HepG2 (cell line): Measurements from ENCODE around the gene CENPP.

Experiments used
- EP300 ChIP-seq, 3 experiments: sonication (generic) in 1 of 3; formaldehyde crosslinking in 1 of 3; IDR thresholded peaks; 2 replicates each; pipeline versions ENCODE4 v1.5.1 to v1.6.1; 2011 to 2020; ENCODE audit warnings: low read depth in 2 of 3, low read length in 2 of 3, borderline replicate concordance in 1 of 3, improper control_type of control experiment in 1 of 3, mild to moderate bottlenecking in 1 of 3, missing genetic modification reagents in 1 of 3, moderate library complexity in 1 of 3
- KLF9 ChIP-seq: IDR thresholded peaks from 2 replicates; pipeline ENCODE4 v1.6.1; 2016; ENCODE audit warnings: low read depth
- POLR2AphosphoS5 ChIP-seq: IDR thresholded peaks from 2 replicates; pipeline ENCODE4 v1.6.1; 2012; ENCODE audit warnings: low read depth, low read length
- TBP ChIP-seq: sonication (generic); formaldehyde crosslinking; IDR thresholded peaks from 2 replicates; pipeline ENCODE4 v1.5.0; 2020; ENCODE audit warnings: missing genetic modification reagents
- U2AF1 ChIP-seq: fragments of 200-400 bp; formaldehyde crosslinking; optimal IDR thresholded peaks from 2 replicates; pipeline ENCODE3; 2017; ENCODE audit warnings: mild to moderate bottlenecking, low read depth, low read length
- YY1 ChIP-seq: IDR thresholded peaks from 2 replicates; pipeline ENCODE4 v1.6.1; 2011; ENCODE audit warnings: low read length, low read depth, moderate library complexity, mild to moderate bottlenecking; ENCODE audit not compliant: insufficient read depth, insufficient replicate concordance
- ZNF232 ChIP-seq: sonication (generic); formaldehyde crosslinking; IDR thresholded peaks from 2 replicates; pipeline ENCODE4 v1.4.0; 2020; ENCODE audit warnings: missing genetic modification reagents, borderline replicate concordance
- ZNF496 ChIP-seq: sonication (generic); formaldehyde crosslinking; IDR thresholded peaks from 2 replicates; pipeline ENCODE4 v1.8.1; 2023; ENCODE audit warnings: mild to moderate bottlenecking, moderate library complexity, missing genetic modification reagents; ENCODE audit not compliant: insufficient replicate concordance
- ZNF768 ChIP-seq: sonication (generic); formaldehyde crosslinking; IDR thresholded peaks from 2 replicates; pipeline ENCODE4 v1.4.0; 2020; ENCODE audit warnings: missing genetic modification reagents
- TF ChIP-seq, protein P1 (sequence below): sonication (generic); formaldehyde crosslinking; IDR thresholded peaks from 2 replicates; pipeline ENCODE4 v1.5.0; 2020; ENCODE audit warnings: mild to moderate bottlenecking, missing genetic modification reagents, moderate library complexity
- TF ChIP-seq, protein P2 (sequence below): sonication (generic); formaldehyde crosslinking; IDR thresholded peaks from 2 replicates; pipeline ENCODE4 v1.4.0; 2020; ENCODE audit warnings: missing genetic modification reagents

GRCh38 chr9:92637326-92637725 is 311.6 kb downstream of the CENPP start:
- TF ChIP-seq POLR2AphosphoS5 (no peak), U2AF1 (no peak), ZNF496 (CRISPR knock-in tag) (no peak), YY1 (no peak), EP300 (IDR thresholded peaks at IDR 0.05; ENCODE audit: low read depth in 2 of 2, low read length in 2 of 2) (no peak), EP300 (CRISPR knock-in tag; IDR thresholded peaks at IDR 0.05; ENCODE audit: borderline replicate concordance) (no peak), TBP (CRISPR knock-in tag) (no peak), KLF9 (CRISPR knock-in tag) (no peak), ZNF768 (CRISPR knock-in tag) (no peak), ZNF232 (no peak)
- TF ChIP-seq, protein P1, sequence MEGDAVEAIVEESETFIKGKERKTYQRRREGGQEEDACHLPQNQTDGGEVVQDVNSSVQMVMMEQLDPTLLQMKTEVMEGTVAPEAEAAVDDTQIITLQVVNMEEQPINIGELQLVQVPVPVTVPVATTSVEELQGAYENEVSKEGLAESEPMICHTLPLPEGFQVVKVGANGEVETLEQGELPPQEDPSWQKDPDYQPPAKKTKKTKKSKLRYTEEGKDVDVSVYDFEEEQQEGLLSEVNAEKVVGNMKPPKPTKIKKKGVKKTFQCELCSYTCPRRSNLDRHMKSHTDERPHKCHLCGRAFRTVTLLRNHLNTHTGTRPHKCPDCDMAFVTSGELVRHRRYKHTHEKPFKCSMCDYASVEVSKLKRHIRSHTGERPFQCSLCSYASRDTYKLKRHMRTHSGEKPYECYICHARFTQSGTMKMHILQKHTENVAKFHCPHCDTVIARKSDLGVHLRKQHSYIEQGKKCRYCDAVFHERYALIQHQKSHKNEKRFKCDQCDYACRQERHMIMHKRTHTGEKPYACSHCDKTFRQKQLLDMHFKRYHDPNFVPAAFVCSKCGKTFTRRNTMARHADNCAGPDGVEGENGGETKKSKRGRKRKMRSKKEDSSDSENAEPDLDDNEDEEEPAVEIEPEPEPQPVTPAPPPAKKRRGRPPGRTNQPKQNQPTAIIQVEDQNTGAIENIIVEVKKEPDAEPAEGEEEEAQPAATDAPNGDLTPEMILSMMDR (CRISPR knock-in tag) = no peak
- TF ChIP-seq, protein P2, sequence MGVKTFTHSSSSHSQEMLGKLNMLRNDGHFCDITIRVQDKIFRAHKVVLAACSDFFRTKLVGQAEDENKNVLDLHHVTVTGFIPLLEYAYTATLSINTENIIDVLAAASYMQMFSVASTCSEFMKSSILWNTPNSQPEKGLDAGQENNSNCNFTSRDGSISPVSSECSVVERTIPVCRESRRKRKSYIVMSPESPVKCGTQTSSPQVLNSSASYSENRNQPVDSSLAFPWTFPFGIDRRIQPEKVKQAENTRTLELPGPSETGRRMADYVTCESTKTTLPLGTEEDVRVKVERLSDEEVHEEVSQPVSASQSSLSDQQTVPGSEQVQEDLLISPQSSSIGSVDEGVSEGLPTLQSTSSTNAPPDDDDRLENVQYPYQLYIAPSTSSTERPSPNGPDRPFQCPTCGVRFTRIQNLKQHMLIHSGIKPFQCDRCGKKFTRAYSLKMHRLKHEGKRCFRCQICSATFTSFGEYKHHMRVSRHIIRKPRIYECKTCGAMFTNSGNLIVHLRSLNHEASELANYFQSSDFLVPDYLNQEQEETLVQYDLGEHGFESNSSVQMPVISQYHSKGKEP (CRISPR knock-in tag) = no peak
